Neural progenitor cell (in vitro differentiated cells): ENCODE data around the gene SLC10A1.

Source experiments
- EZH2 ChIP-seq: fragments of 200-600 bp; sonication (generic); IDR thresholded peaks from 2 replicates; pipeline ENCODE4 v1.6.1; 2017; ENCODE audit warnings: antibody characterized with exemption, mild to moderate bottlenecking, moderate library complexity
- EZH2phosphoT487 ChIP-seq: fragments of 200-600 bp; sonication (generic); IDR thresholded peaks from 2 replicates; pipeline ENCODE4 v1.6.1; 2017; ENCODE audit warnings: antibody characterized with exemption
- TF ChIP-seq, protein P1 (sequence below): fragments of 200-600 bp; sonication (generic); IDR thresholded peaks from 2 replicates; pipeline ENCODE4 v1.5.1; 2017; ENCODE audit warnings: antibody characterized with exemption, mild to moderate bottlenecking

DNA sequence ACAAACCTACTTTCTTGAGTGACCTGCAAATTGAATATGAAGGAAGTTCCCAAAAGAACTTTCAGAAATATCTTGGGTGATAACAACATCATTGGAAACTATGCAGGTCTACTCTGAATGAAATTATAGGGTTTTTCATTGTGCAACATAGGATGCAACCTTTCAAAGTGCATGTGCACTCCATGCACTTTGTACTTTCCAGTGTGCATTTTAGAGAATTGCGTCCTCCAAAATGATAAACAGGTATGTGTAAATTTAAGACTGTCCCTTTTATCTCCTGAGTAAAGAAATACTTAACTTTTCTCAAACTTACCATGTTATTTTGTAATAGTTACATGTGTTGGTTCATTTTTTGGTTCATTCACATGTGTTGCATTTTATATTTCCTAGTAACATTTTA, 16.9 kb downstream of the SLC10A1 start:
- TF ChIP-seq EZH2: no peak
- TF ChIP-seq, protein P1, sequence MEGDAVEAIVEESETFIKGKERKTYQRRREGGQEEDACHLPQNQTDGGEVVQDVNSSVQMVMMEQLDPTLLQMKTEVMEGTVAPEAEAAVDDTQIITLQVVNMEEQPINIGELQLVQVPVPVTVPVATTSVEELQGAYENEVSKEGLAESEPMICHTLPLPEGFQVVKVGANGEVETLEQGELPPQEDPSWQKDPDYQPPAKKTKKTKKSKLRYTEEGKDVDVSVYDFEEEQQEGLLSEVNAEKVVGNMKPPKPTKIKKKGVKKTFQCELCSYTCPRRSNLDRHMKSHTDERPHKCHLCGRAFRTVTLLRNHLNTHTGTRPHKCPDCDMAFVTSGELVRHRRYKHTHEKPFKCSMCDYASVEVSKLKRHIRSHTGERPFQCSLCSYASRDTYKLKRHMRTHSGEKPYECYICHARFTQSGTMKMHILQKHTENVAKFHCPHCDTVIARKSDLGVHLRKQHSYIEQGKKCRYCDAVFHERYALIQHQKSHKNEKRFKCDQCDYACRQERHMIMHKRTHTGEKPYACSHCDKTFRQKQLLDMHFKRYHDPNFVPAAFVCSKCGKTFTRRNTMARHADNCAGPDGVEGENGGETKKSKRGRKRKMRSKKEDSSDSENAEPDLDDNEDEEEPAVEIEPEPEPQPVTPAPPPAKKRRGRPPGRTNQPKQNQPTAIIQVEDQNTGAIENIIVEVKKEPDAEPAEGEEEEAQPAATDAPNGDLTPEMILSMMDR: no peak
- TF ChIP-seq EZH2phosphoT487: no peak
